H1 (cell line): Measurements from ENCODE around the gene TFCP2L1. TPM values are rescaled to one million over a fixed set of nuclear protein-coding genes. Genes with fewer than 3 reads are reported as not detected.

Experiments
- CTCF ChIA-PET: fragments of 300-600 bp; sonication (Branson Sonifier 250); formaldehyde crosslinking; loops from one replicate; lab custom pipeline; 2021; ENCODE audit not compliant: partially characterized antibody; lab: Charles Lee
- POLR2A ChIA-PET: fragments of 300-600 bp; sonication (Branson Sonifier 250); formaldehyde crosslinking; loops from one replicate; lab custom pipeline; 2021; ENCODE audit warnings: inconsistent platforms; ENCODE audit not compliant: partially characterized antibody; lab: Charles Lee
- DNase-seq, 2 experiments: peaks; one replicate each; pipeline versions ENCODE4 v3.0.0 to v3.0.0-alpha.2; 2010 to 2022; ENCODE audit warnings: low spot score in 2 of 2, low read depth in 1 of 2, mixed read lengths in 1 of 2
- FAIRE-seq: peaks from 2 replicates; lab custom pipeline; 2011; peaks lifted over from hg19 to GRCh38; lab: Jason Lieb, UNC
- H2AFZ ChIP-seq: 2 replicates; pipeline ENCODE4 v1.8.1; 2012; ENCODE audit warnings: low read length, inconsistent platforms
- H2AK5ac ChIP-seq: 2 replicates; pipeline ENCODE4 v1.6.1; 2013; ENCODE audit warnings: low read depth, low read length
- H2BK120ac ChIP-seq: replicated peaks from 2 replicates; pipeline ENCODE3; 2013; ENCODE audit warnings: low read depth, low read length, inconsistent platforms
- H2BK12ac ChIP-seq: 2 replicates; pipeline ENCODE4 v1.6.1; 2013; ENCODE audit warnings: low read depth, low read length
- H2BK15ac ChIP-seq: 2 replicates; pipeline ENCODE4 v1.6.1; 2013; ENCODE audit warnings: low read length
- H2BK20ac ChIP-seq: 2 replicates; pipeline ENCODE4 v1.6.1; 2013; ENCODE audit warnings: low read length
- H2BK5ac ChIP-seq: 2 replicates; pipeline ENCODE4 v1.6.1; 2013; ENCODE audit warnings: low read depth, low read length
- H3K14ac ChIP-seq: 2 replicates; pipeline ENCODE4 v1.6.1; 2013; ENCODE audit warnings: inconsistent platforms; ENCODE audit not compliant: insufficient read length
- H3K18ac ChIP-seq: 2 replicates; pipeline ENCODE4 v1.6.1; 2013; ENCODE audit warnings: low read length; ENCODE audit errors: extremely low read depth
- H3K23ac ChIP-seq: 2 replicates; pipeline ENCODE4 v1.6.1; 2013; ENCODE audit warnings: inconsistent platforms; ENCODE audit not compliant: insufficient read length
- H3K23me2 ChIP-seq: 2 replicates; pipeline ENCODE4 v1.6.1; 2013; ENCODE audit warnings: low read depth, low read length
- H3K27ac ChIP-seq: 2 replicates; pipeline ENCODE4 v1.6.1; 2011; ENCODE audit warnings: low read depth, low read length, inconsistent platforms
- H3K27me3 ChIP-seq, 4 experiments: replicated peaks in 1 of 4; 1 replicate in 1 of 4; 2 replicates in 3 of 4; pipeline versions ENCODE4 v1.6.1 to v1.8.1; 2011 to 2013; ENCODE audit warnings: low read length in 3 of 4, mild to moderate bottlenecking in 3 of 4, inconsistent platforms in 2 of 4, mixed read lengths in 2 of 4, moderate library complexity in 1 of 4; ENCODE audit not compliant: control insufficient read depth in 3 of 4, insufficient read depth in 3 of 4; ENCODE audit errors: extremely low read depth in 1 of 4
- H3K36me3 ChIP-seq, 4 experiments: 2 replicates each; pipeline versions ENCODE4 v1.6.1 to v1.8.1; 2011 to 2013; ENCODE audit warnings: mild to moderate bottlenecking in 4 of 4, low read length in 3 of 4, moderate library complexity in 2 of 4, control low read depth in 1 of 4, inconsistent platforms in 1 of 4; ENCODE audit not compliant: insufficient read depth in 4 of 4, control insufficient read depth in 2 of 4
- H3K4ac ChIP-seq: replicated peaks from 2 replicates; pipeline ENCODE3; 2013; ENCODE audit warnings: low read length, low read depth, mixed read lengths, inconsistent platforms; ENCODE audit not compliant: insufficient read length
- H3K4me1 ChIP-seq, 4 experiments: replicated peaks in 1 of 4; 1 replicate in 1 of 4; 2 replicates in 3 of 4; pipeline versions ENCODE4 v1.6.1 to v1.8.1; 2011 to 2013; ENCODE audit warnings: low read length in 3 of 4, inconsistent platforms in 2 of 4, mixed read lengths in 1 of 4; ENCODE audit not compliant: insufficient read depth in 4 of 4, control insufficient read depth in 3 of 4
- H3K4me2 ChIP-seq, 2 experiments: 2 replicates each; pipeline versions ENCODE4 v1.6.1 to v1.8.1; 2011 to 2013; ENCODE audit warnings: low read depth in 2 of 2, low read length in 2 of 2, control low read depth in 1 of 2, inconsistent platforms in 1 of 2, mild to moderate bottlenecking in 1 of 2; ENCODE audit not compliant: insufficient read depth in 1 of 2
- H3K4me3 ChIP-seq, 4 experiments: fragments of 200-600, 300-600 bp in 1 of 4; sonication (generic), shearing (Covaris generic), sonication (Bioruptor Twin) in 1 of 4; 2 replicates each; pipeline versions ENCODE4 v1.5.1 to v1.8.1; 2011 to 2016; ENCODE audit warnings: low read length in 4 of 4, low read depth in 3 of 4, control low read depth in 2 of 4, inconsistent platforms in 2 of 4, mild to moderate bottlenecking in 2 of 4, mixed read lengths in 1 of 4, moderate library complexity in 1 of 4; ENCODE audit not compliant: insufficient read depth in 2 of 4; ENCODE audit errors: extremely low read depth in 1 of 4
- H3K56ac ChIP-seq: replicated peaks from 2 replicates; pipeline ENCODE3; 2013; ENCODE audit warnings: low read depth, mild to moderate bottlenecking, mixed read lengths, low read length, inconsistent platforms; ENCODE audit not compliant: insufficient read length
- H3K79me1 ChIP-seq: 2 replicates; pipeline ENCODE4 v1.6.1; 2013; ENCODE audit warnings: low read depth, low read length, control low read depth
- H3K79me2 ChIP-seq, 2 experiments: 2 replicates each; pipeline versions ENCODE4 v1.6.1 to v1.8.1; 2012 to 2013; ENCODE audit warnings: low read length in 2 of 2, mild to moderate bottlenecking in 2 of 2, inconsistent platforms in 1 of 2; ENCODE audit not compliant: insufficient read depth in 2 of 2, control insufficient read depth in 1 of 2
- H3K9ac ChIP-seq, 4 experiments: replicated peaks in 1 of 4; 1 replicate in 1 of 4; 2 replicates in 3 of 4; pipeline versions ENCODE4 v1.6.1 to v1.8.1; 2011 to 2013; ENCODE audit warnings: low read depth in 3 of 4, low read length in 3 of 4, control low read depth in 2 of 4, mild to moderate bottlenecking in 2 of 4, moderate library complexity in 2 of 4, inconsistent platforms in 1 of 4; ENCODE audit errors: extremely low read depth in 1 of 4
- H3K9me3 ChIP-seq, 2 experiments: 2 replicates each; pipeline versions ENCODE4 v1.6.1 to v1.8.1; 2012 to 2013; ENCODE audit warnings: mild to moderate bottlenecking in 2 of 2, moderate library complexity in 2 of 2, control low read depth in 1 of 2, inconsistent platforms in 1 of 2, low read depth in 1 of 2, low read length in 1 of 2, mixed read lengths in 1 of 2; ENCODE audit not compliant: insufficient read depth in 2 of 2
- H4K20me1 ChIP-seq, 2 experiments: replicated peaks in 1 of 2; 2 replicates each; pipeline versions ENCODE3 to v1.8.1; 2011 to 2013; ENCODE audit warnings: inconsistent platforms in 2 of 2, low read length in 2 of 2, mild to moderate bottlenecking in 1 of 2; ENCODE audit not compliant: insufficient read depth in 2 of 2, control insufficient read depth in 1 of 2
- H4K5ac ChIP-seq: 2 replicates; pipeline ENCODE4 v1.6.1; 2013; ENCODE audit warnings: low read length, low read depth, mixed read lengths, inconsistent platforms; ENCODE audit not compliant: insufficient read length
- H4K8ac ChIP-seq: 2 replicates; pipeline ENCODE4 v1.8.0; 2013; ENCODE audit warnings: mild to moderate bottlenecking, moderate library complexity, low read length, inconsistent platforms; ENCODE audit not compliant: insufficient read depth; ENCODE audit errors: extremely low read depth
- H4K91ac ChIP-seq: replicated peaks from 2 replicates; pipeline ENCODE3; 2013; ENCODE audit warnings: low read length, mixed read lengths, inconsistent platforms; ENCODE audit not compliant: insufficient read length
- CREB1 ChIP-seq: IDR thresholded peaks from 2 replicates; pipeline ENCODE4 v1.6.1; 2012; ENCODE audit warnings: inconsistent platforms
- EP300 ChIP-seq, 2 experiments: IDR thresholded peaks; 1 replicate in 1 of 2; 2 replicates in 1 of 2; pipeline ENCODE4 v1.6.1; 2011 to 2012; ENCODE audit warnings: low read depth in 2 of 2, low read length in 2 of 2, mild to moderate bottlenecking in 2 of 2, borderline replicate concordance in 1 of 2, inconsistent platforms in 1 of 2, moderate library complexity in 1 of 2
- GTF2F1 ChIP-seq: IDR thresholded peaks from 2 replicates; pipeline ENCODE4 v1.6.1; 2012; ENCODE audit warnings: low read depth, low read length, improper control_type of control experiment, borderline replicate concordance
- HDAC6 ChIP-seq: IDR thresholded peaks from one replicate; pipeline ENCODE4 v1.7.1; 2012; ENCODE audit warnings: low read depth, mild to moderate bottlenecking, inconsistent platforms, low read length, moderate library complexity
- JUN ChIP-seq: IDR thresholded peaks from 2 replicates; pipeline ENCODE4 v1.6.1; 2011; ENCODE audit warnings: low read depth, mild to moderate bottlenecking, improper control_type of control experiment, low read length
- RBBP5 ChIP-seq: IDR thresholded peaks from 2 replicates; pipeline ENCODE4 v1.7.1; 2012; ENCODE audit warnings: low read depth, mild to moderate bottlenecking, inconsistent platforms, low read length, moderate library complexity, borderline replicate concordance
- SIX5 ChIP-seq: IDR thresholded peaks from 2 replicates; pipeline ENCODE4 v1.6.1; 2011; ENCODE audit warnings: mild to moderate bottlenecking, low read depth, low read length
- TAF7 ChIP-seq: optimal IDR thresholded peaks from 2 replicates; pipeline ENCODE3; 2011; ENCODE audit warnings: low read depth, mild to moderate bottlenecking, inconsistent platforms, low read length, moderate library complexity, borderline replicate concordance
- TEAD4 ChIP-seq: IDR thresholded peaks from 2 replicates; pipeline ENCODE4 v1.6.1; 2012; ENCODE audit warnings: low read depth, low read length, inconsistent platforms, mixed read lengths
- WGBS, 2 experiments: shearing (Covaris generic) in 1 of 2; methylation state at CpG; one replicate each; pipeline versions ENCODE4 v1.1.6 to v1.1.7; 2013 to 2015; ENCODE audit warnings: low lambda C conversion rate in 2 of 2, mixed read lengths in 2 of 2, inconsistent platforms in 1 of 2, low coverage in 1 of 2, missing lambda C conversion rate in 1 of 2; ENCODE audit not compliant: insufficient replicate concordance in 2 of 2, insufficient coverage in 1 of 2, insufficient read length in 1 of 2; ENCODE audit errors: extremely low coverage in 1 of 2, missing lambda C conversion rate in 1 of 2; 5-methylcytosine and 5-hydroxymethylcytosine counted together
- polyA plus RNA-seq, 7 experiments: library from polyadenylated mRNA; depleted of rRNA in 3 of 7; stranded (reverse) in 5 of 7; unstranded in 2 of 7; fragments of >200 nt in 5 of 7; fragments of 200-250 nt in 2 of 7; gene quantifications; 1 replicate in 5 of 7; 2 replicates in 1 of 7; 4 replicates in 1 of 7; pipeline versions ENCODE4 v1.2.1 to v1.2.3, GENCODE V29; 2011 to 2013; ENCODE audit warnings: missing spikeins in 2 of 7, mixed read lengths in 2 of 7
- total RNA-seq: library from RNA; stranded (reverse); fragmentation: NEBNext Ultra II Directional; extraction: Animal tissue kit (Norgen Biotek cat#: 25700); gene quantifications from 2 replicates; pipeline ENCODE4 v1.2.1, GENCODE V29; 2021

Gene TFCP2L1
- total and polyA plus RNA-seq, 2 of the 8 experiments (the other 6 are each of a cell fraction or from before 2014, with no cell fraction given), result 1.5 to 3.8 TPM

GRCh38 chr2:121243821-121244460 lies 41.1 kb downstream of the TFCP2L1 start:
- H3K4me3 ChIP-seq, result no peak overlapping the region
- no peak overlapping the region for H2BK20ac ChIP-seq
- H2AK5ac ChIP-seq, result no peak overlapping the region
- H3K23me2 ChIP-seq, result no peaks in the 10 kb centered on the region
- H3K56ac ChIP-seq, result no peak overlapping the region
- no peak overlapping the region; the same call in 1 of the 2 replicates for H2AFZ ChIP-seq
- POLR2A ChIA-PET, result no interaction called here
- FAIRE-seq (no peak), DNase-seq (no peak)
- no peak overlapping the region for H4K91ac ChIP-seq
- no peak overlapping the region for H3K18ac ChIP-seq
- H2BK15ac ChIP-seq, result no peak overlapping the region
- no peaks in the 10 kb centered on the region for H4K20me1 ChIP-seq
- H3K14ac ChIP-seq, result no peak overlapping the region
- TF ChIP-seq GTF2F1 (no peak), CREB1 (no peak), SIX5 (no peak), TEAD4 (no peak), TAF7 (no peak), RBBP5 (no peak), EP300 (IDR thresholded peaks at IDR 0.05; ENCODE audit: borderline replicate concordance in 1 of 2, low read depth in 2 of 2, low read length in 2 of 2) (no peak), HDAC6 (no peak), JUN (no peak)
- TF ChIP-seq, all 59 proteins: peak for 0
- Histone ChIP-seq H3K4ac (no peak overlapping the region), H3K36me3 (no peaks in the 10 kb centered on the region), H2BK120ac (no peak overlapping the region), H3K27ac (no peak overlapping the region), H4K8ac (no peak overlapping the region), H3K9ac (no peak overlapping the region), H3K23ac (no peak overlapping the region), H2BK5ac (no peak overlapping the region), H3K9me3 (no peaks in the 10 kb centered on the region), H3K4me2 (no peak overlapping the region), H2BK12ac (no peak overlapping the region), H3K79me2 (no peaks in the 10 kb centered on the region), H3K79me1 (no peaks in the 10 kb centered on the region), H4K5ac (no peak overlapping the region), H3K4me1 (no peaks in the 10 kb centered on the region), H3K27me3 (no peaks in the 10 kb centered on the region)
- 89% methylated on average over 14 of the region's 16 CpGs; no CpG with 5 or more reads in 1 of the 2 experiments for WGBS, 2 experiments
- CTCF ChIA-PET, result interaction anchor here (1.2 to 1.6 kb wide), 6 partner anchors 53 to 160 kb away, joined by 3 to 5 read pairs (median 4); no protein-coding TSS in a partner anchor
